Left lobe of liver (tissue), 2 donors: ENCODE data around the gene KRTAP10-4. TPM values are rescaled to one million over a fixed set of nuclear protein-coding genes. Genes with fewer than 3 reads are reported as not detected.
"Not testable (repeated sequence)": the region's sequence is repeated elsewhere in the genome, so short reads cannot be mapped to it uniquely, and the experiment has no call there.

Source experiments
- ATAC-seq: fragments of 200-7000 bp; cut with Tn5 transposase; one replicate; pipeline ENCODE4 v1.9.1; 2020; ENCODE audit warnings: mild to moderate bottlenecking, moderate library complexity
- DNase-seq: peaks from one replicate; pipeline ENCODE4 v3.0.0-alpha.2; 2020; ENCODE audit warnings: low spot score
- total RNA-seq: library from RNA; stranded (reverse); gene quantifications from one replicate; pipeline ENCODE4 v1.2.1, GENCODE V29; 2021
- donor health status: DM: no; HTN: no; CAD: no; lungs with moderate emphysema.
- donor health status: DM: no; HTN: yes; CAD: no.

The KRTAP10-4 gene
- total RNA-seq, result not detected

GRCh38 chr21:44573630-44574456 is at the start of gene KRTAP10-4:
KRTAP10-4 (plus strand) TSS chr21:44573729; CDS start chr21:44573759, 30 bp downstream.
- peak; percentile 14 for ATAC-seq
- DNase-seq, result not testable (repeated sequence)

- ATAC-seq (no peak), DNase-seq (no peak)
Measured at GRCh38 chr21:44524414-44525371, 48.8 kb upstream of the KRTAP10-4 start.

GRCh38 chr21:44525391-44526095 is 48.0 kb upstream of the KRTAP10-4 start:
- DNase-seq (no peak), ATAC-seq (no peak)

GRCh38 chr21:44526096-44526997 is 47.2 kb upstream of the KRTAP10-4 start:
- no peak for DNase-seq

GRCh38 chr21:44527156-44527982 is 46.2 kb upstream of the KRTAP10-4 start:
- no peak for DNase-seq
- no peak for ATAC-seq

More at GRCh38 chr21:44526096-44526997, 47.2 kb upstream of the KRTAP10-4 start:
- no peak for ATAC-seq

- DNase-seq (no peak), ATAC-seq (no peak)
Measured at GRCh38 chr21:44527983-44528633, 45.4 kb upstream of the KRTAP10-4 start.

GRCh38 chr21:44528634-44528995 is 44.9 kb upstream of the KRTAP10-4 start:
- no peak for ATAC-seq
- no peak for DNase-seq

GRCh38 chr21:44529011-44529421 is 44.5 kb upstream of the KRTAP10-4 start:
- DNase-seq (no peak), ATAC-seq (no peak)

- ATAC-seq (no peak), DNase-seq (no peak)
Measured at GRCh38 chr21:44529503-44530125, 43.9 kb upstream of the KRTAP10-4 start.

GRCh38 chr21:44530221-44530902 is 43.2 kb upstream of the KRTAP10-4 start:
- ATAC-seq, result no peak
- DNase-seq, result no peak

- DNase-seq (no peak), ATAC-seq (no peak)
Measured at GRCh38 chr21:44530903-44531605, 42.5 kb upstream of the KRTAP10-4 start.

GRCh38 chr21:44531606-44532564 is 41.6 kb upstream of the KRTAP10-4 start:
- DNase-seq (peak; percentile 39), ATAC-seq (no peak)

- ATAC-seq (no peak), DNase-seq (no peak)
Measured at GRCh38 chr21:44532712-44533111, 40.8 kb upstream of the KRTAP10-4 start.

- no peak for ATAC-seq
- peak; percentile 40 for DNase-seq
Measured at GRCh38 chr21:44533121-44533890, 40.2 kb upstream of the KRTAP10-4 start.
